Karpas-422 (cell line): ENCODE measurements around the gene APOM. TPM values are rescaled to one million over a fixed set of nuclear protein-coding genes. Genes with fewer than 3 reads are reported as not detected.

Source experiments
- DNase-seq: peaks from one replicate; pipeline ENCODE4 v3.0.0-alpha.2; 2015
- H2AFZ ChIP-seq: fragments of 200-600 bp; sonication (generic); 2 replicates; pipeline ENCODE4 v1.6.1; 2014; ENCODE audit warnings: antibody characterized with exemption, low read length, mixed read lengths
- H3K27ac ChIP-seq: fragments of 200-600 bp; sonication (generic); 2 replicates; pipeline ENCODE4 v1.5.1; 2014; ENCODE audit warnings: mild to moderate bottlenecking, low read length, moderate library complexity
- H3K27me3 ChIP-seq: fragments of 200-600 bp; sonication (generic); 2 replicates; pipeline ENCODE4 v1.6.1; 2014; ENCODE audit warnings: low read length, mixed read lengths
- H3K36me3 ChIP-seq: fragments of 200-600 bp; sonication (generic); 2 replicates; pipeline ENCODE4 v1.6.1; 2014; ENCODE audit warnings: low read length, mixed read lengths; ENCODE audit not compliant: insufficient read depth
- H3K4me1 ChIP-seq: fragments of 200-600 bp; sonication (generic); 2 replicates; pipeline ENCODE4 v1.6.1; 2014; ENCODE audit warnings: mild to moderate bottlenecking, low read length, mixed read lengths
- H3K4me2 ChIP-seq: fragments of 200-600 bp; sonication (generic); 2 replicates; pipeline ENCODE4 v1.6.1; 2014; ENCODE audit warnings: low read length, low read depth, mild to moderate bottlenecking; ENCODE audit not compliant: poor library complexity, severe bottlenecking
- H3K4me3 ChIP-seq: fragments of 200-600 bp; sonication (generic); 2 replicates; pipeline ENCODE4 v1.5.1; 2014; ENCODE audit warnings: mild to moderate bottlenecking, antibody characterized with exemption, low read length, mixed read lengths
- H3K79me2 ChIP-seq: fragments of 200-600 bp; sonication (generic); 2 replicates; pipeline ENCODE4 v1.6.1; 2014; ENCODE audit warnings: mild to moderate bottlenecking, low read length, mixed read lengths
- H3K9ac ChIP-seq: fragments of 200-600 bp; sonication (generic); 2 replicates; pipeline ENCODE4 v1.6.0; 2014; ENCODE audit warnings: low read length
- H3K9me2 ChIP-seq: fragments of 200-600 bp; sonication (generic), shearing (Covaris generic); replicated peaks from 2 replicates; pipeline ENCODE4 v1.6.0; 2014; ENCODE audit warnings: mild to moderate bottlenecking, low read length, moderate library complexity; ENCODE audit not compliant: insufficient read depth
- H3K9me3 ChIP-seq: fragments of 300-700, 200-600 bp; sonication (generic); 2 replicates; pipeline ENCODE4 v1.6.1; 2014; ENCODE audit warnings: low read length, mixed read lengths
- H4K20me1 ChIP-seq: fragments of 200-600 bp; sonication (generic); 2 replicates; pipeline ENCODE4 v1.6.1; 2014; ENCODE audit warnings: mild to moderate bottlenecking, antibody characterized with exemption, low read length, low read depth; ENCODE audit not compliant: insufficient read depth
- total RNA-seq: library from RNA; depleted of rRNA; stranded (reverse); fragments of >200 nt; shearing (Covaris generic); gene quantifications from 2 replicates; pipeline ENCODE4 v1.2.3, GENCODE V29; 2014; ENCODE audit warnings: low replicate concordance

Gene APOM
- total RNA-seq, 1 experiment from 2014 or later: 6.7 TPM

DNA sequence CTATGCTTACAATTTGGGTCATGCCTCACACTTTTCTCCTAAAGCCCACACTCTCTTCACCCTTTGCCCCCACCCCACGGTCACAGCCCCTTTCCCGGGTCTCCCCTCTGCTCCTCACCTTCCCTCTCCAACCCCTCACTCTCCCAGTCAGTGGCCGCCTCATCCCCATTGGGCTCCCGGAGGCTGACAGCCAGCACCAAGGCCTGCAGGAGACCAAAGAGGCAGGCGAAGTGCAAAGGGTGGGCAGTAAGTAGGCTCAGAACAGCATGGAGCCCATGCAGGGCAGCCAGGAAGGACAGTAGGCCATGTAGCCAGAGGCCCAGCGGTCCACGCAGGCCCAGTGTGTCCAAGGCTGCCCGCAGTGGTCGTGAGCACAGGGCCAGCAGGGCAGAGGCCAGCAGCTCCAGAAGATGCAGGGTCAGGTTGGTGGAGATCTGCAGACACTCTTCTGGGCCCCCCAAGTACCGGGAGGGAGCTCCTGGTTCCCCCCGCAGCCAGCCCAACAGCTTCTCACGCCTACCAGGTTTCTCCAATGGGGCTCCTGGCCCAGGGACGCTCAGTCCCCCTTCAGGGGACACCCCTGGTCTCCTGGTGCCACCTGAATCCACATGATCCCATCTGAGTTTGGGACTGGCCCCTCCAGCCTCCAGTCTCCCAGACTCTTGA, 3.4 kb downstream of the APOM start:
- Histone ChIP-seq H3K4me3 (peak overlapping the region; percentile 74), H3K79me2 (peaks cover 57% of the 10 kb centered on the region)

DNA sequence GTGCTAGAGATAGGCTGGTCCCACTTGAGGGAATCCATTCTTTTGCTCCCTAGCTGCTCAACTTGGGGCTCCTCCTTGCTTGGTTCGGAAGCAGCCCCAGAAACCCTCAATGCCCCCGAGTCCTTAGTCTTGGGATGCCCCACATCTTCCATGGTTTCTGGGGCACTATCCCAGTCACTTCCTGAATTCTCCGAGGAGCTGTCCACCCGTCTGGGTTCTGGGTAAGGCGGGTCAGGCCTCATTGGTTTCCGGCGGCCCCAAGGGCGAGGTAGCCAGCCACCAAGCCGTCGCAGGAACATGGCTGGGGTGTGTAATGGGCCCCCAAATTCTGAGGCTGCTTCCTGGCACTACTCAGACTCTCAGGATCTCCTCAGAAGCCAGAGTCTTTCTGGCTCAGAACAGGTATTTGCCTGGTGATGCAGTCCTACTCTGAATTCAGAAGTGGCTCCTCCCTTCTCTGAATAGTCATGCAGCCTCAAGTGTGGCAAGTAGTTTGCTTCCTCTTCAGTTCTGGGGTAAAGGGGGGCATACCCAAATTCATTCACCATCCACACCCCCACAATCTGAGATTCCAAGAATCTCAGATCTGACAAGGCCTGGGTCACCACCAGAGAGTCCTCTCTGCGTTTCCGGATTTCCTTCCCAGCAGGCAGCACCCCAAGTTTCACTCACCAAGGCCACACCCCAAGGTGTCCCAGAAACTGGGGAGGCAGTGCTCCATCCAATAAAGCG, 4.1 kb downstream of the APOM start:
- H4K20me1 ChIP-seq: no peaks in the 10 kb centered on the region
- no peak overlapping the region for H2AFZ ChIP-seq
- H3K4me2 ChIP-seq: peak overlapping the region; percentile 75
- no peaks in the 10 kb centered on the region for H3K9me2 ChIP-seq
- no peaks in the 10 kb centered on the region for H3K27me3 ChIP-seq
- peaks cover 45% of the 10 kb centered on the region for H3K4me1 ChIP-seq
- no peaks in the 10 kb centered on the region for H3K9me3 ChIP-seq
- peaks cover 59% of the 10 kb centered on the region for H3K79me2 ChIP-seq
- 0 out of 2 replicates have a peak, but pooled peaks cover 3% of the 10 kb centered on the region for H3K36me3 ChIP-seq
- peak overlapping the region; percentile 81 for H3K9ac ChIP-seq
- peak overlapping the region; percentile 73 for H3K27ac ChIP-seq
- peak overlapping the region; percentile 74 for H3K4me3 ChIP-seq
- DNase-seq: peak; percentile 81

More for the DNA sequence above, 3.4 kb downstream of the APOM start:
- H3K9me2 ChIP-seq: no peaks in the 10 kb centered on the region
- H3K36me3 ChIP-seq: 0 out of 2 replicates have a peak, but pooled peaks cover 3% of the 10 kb centered on the region
- peaks cover 42% of the 10 kb centered on the region for H3K4me1 ChIP-seq
- no peak for DNase-seq
- H3K4me2 ChIP-seq: peak overlapping the region; percentile 75
- H3K27me3 ChIP-seq: no peaks in the 10 kb centered on the region
- H3K27ac ChIP-seq: peak overlapping the region; percentile 73; the same call in 1 of the 2 replicates
- no peaks in the 10 kb centered on the region for H4K20me1 ChIP-seq
- no peak overlapping the region for H2AFZ ChIP-seq
- H3K9me3 ChIP-seq: no peaks in the 10 kb centered on the region
- peak overlapping the region; percentile 81 for H3K9ac ChIP-seq

DNA sequence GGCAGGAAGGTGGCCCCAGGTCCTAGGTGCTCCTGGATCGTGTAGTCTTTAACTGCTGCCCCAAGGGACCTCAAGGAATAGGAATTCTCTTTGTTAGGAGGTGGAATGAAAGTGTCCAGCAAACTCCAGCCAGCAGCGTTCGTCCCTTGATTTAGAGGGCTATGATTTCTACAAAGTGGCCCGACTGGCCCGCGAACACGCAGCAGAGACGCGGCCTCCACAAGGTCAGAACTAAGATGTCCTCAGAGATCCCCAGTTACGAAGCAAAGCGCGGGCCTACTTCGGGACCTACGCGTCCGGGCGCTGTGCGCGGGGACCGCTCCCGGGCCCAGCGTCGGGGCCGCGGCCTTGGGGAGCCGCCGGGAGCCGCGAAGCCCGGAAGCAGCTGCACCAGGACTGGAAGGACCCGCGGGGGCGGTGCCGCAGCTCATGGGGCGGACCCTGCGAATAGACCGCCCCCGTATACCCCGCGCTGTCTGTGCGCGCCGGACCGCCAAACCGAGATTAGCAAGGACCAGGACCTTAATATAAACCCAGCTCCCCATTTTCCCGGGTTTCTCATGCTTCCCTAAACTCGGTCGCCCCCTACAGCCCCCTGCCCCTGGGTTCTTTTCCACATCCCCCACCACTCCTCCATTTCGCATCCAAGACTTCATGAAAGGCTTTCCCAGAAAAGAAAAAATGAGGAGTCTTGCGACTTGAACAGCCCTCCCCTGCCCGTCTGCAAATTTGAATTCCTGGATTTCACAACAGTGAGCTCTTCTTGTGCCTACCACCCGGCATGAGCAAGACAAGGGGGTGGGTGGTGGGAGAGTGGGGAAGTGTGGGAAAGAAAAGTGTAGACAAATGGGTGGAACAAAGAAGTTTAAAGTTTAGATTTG, 4.9 kb downstream of the APOM start, which contains the start of gene C6orf47:
Gene C6orf47 (minus strand): TSS at position 398 of the 881 bp plus-strand sequence. CDS start 831 bp downstream, outside the sequence.
- H3K4me1 ChIP-seq: peaks cover 45% of the 10 kb centered on the region
- H3K4me3 ChIP-seq: peak within 1 kb of the TSS; percentile 74
- no peaks in the 10 kb centered on the region for H3K27me3 ChIP-seq
- H3K36me3 ChIP-seq: 0 out of 2 replicates have a peak, but pooled peaks cover 3% of the 10 kb centered on the region
- 0 out of 2 replicates have a peak within 1 kb of the TSS, but pooled peaks have one; percentile 27 for H2AFZ ChIP-seq
- H4K20me1 ChIP-seq: no peaks in the 10 kb centered on the region
- peak within 1 kb of the TSS; percentile 73 for H3K27ac ChIP-seq
- H3K9me3 ChIP-seq: no peaks in the 10 kb centered on the region
- no peaks in the 10 kb centered on the region for H3K9me2 ChIP-seq
- DNase-seq: peak; percentile 93
- peak within 1 kb of the TSS; percentile 75 for H3K4me2 ChIP-seq
- H3K79me2 ChIP-seq: peaks cover 55% of the 10 kb centered on the region
- H3K9ac ChIP-seq: peak within 1 kb of the TSS; percentile 81

- peak; percentile 45 for DNase-seq
Observed at GRCh38 chr6:31661262-31662123, 5.8 kb downstream of the APOM start.

DNA sequence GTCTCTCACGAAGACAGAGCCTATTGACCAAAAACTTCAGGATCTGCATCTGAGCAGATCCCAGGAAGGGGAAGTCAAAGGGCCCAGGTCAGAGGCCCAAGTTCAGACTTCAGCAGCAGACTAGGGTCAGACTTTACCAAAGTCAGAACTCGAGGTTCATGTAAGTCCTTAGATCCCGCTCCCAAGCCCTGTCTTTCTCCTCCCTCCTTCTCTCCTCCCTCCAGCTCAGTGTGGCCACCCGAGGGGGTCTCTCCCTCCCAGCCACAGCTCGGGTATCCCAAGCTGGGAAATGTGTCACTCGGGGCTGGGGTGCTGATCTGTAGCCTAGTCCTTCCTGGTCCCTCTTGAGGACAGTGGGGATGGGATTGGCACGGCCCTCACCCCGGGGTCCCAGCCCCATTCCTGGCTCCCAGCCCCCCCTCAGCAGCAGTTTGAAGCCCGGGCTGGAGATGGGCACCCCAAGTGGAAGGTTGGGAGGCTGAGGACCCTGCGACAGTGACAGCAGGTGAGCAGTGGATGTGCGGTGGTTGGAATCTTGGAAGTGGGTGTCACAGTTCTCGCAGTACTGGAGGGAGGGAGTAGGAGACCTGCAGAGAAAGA, 6.5 kb downstream of the APOM start:
- Histone ChIP-seq H3K36me3 (peaks cover 3% of the 10 kb centered on the region; the same call in 1 of the 2 replicates), H3K9ac (no peak overlapping the region), H2AFZ (no peak overlapping the region), H3K79me2 (peaks cover 62% of the 10 kb centered on the region), H3K9me3 (no peaks in the 10 kb centered on the region), H3K4me1 (peaks cover 53% of the 10 kb centered on the region), H3K4me2 (no peak overlapping the region), H4K20me1 (peaks cover 5% of the 10 kb centered on the region; the same call in 1 of the 2 replicates), H3K9me2 (no peaks in the 10 kb centered on the region), H3K27ac (no peak overlapping the region), H3K4me3 (no peak overlapping the region), H3K27me3 (no peaks in the 10 kb centered on the region)
- DNase-seq: no peak

More at GRCh38 chr6:31661262-31662123, 5.8 kb downstream of the APOM start:
- H3K4me2 ChIP-seq: peak overlapping the region; percentile 75
- peak overlapping the region; percentile 73; the same call in 1 of the 2 replicates for H3K27ac ChIP-seq
- H4K20me1 ChIP-seq: peaks cover 2% of the 10 kb centered on the region; the same call in 1 of the 2 replicates
- H3K79me2 ChIP-seq: peaks cover 56% of the 10 kb centered on the region
- H3K9me2 ChIP-seq: no peaks in the 10 kb centered on the region
- H3K9me3 ChIP-seq: no peaks in the 10 kb centered on the region
- no peak overlapping the region for H2AFZ ChIP-seq
- H3K9ac ChIP-seq: peak overlapping the region; percentile 81; the same call in 1 of the 2 replicates
- H3K36me3 ChIP-seq: 0 out of 2 replicates have a peak, but pooled peaks cover 3% of the 10 kb centered on the region
- peaks cover 46% of the 10 kb centered on the region for H3K4me1 ChIP-seq
- peak overlapping the region; percentile 74 for H3K4me3 ChIP-seq
- H3K27me3 ChIP-seq: no peaks in the 10 kb centered on the region

DNA sequence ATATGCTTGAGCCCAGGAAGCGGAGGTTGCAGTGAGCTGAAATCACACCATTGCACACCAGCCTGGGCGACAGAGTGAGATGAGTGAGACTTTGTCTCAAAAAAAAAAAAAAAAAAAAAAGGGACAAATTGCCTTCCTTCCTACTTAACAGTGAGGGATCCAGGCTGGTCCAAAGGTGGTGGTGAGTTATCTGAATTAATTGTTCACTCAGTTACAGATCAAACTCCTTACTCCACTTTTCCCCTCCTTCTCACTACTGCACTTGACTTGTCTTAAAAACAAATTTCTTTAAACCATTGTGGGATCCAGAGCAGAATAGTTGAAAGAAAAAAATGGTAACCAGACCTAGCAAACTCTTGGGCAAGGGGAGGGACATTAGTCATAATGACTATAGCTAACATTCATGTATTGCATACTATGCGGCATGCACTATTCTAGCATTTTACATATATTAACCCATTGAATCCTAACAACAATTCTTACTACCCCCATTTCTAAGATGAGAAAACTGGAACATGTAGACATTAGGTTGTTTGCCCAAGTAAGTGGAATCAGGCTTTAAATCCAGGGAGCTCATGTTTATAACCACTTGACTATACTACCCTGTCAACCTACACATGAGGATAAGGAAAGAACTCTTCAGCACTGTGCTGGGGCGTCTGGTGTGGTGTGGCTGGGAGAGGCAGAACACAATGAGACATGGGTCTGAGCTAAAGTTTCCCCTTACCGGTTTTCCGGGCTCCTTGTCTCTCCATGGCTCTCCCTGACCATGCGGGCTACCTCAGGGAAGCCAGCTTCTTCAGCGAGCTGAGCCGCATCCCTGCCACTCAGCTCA, 7.6 kb downstream of the APOM start:
- Histone ChIP-seq H3K9me2 (no peaks in the 10 kb centered on the region), H4K20me1 (peaks cover 8% of the 10 kb centered on the region; the same call in 1 of the 2 replicates), H3K36me3 (peaks cover 12% of the 10 kb centered on the region; the same call in 1 of the 2 replicates), H3K9ac (peak overlapping the region; percentile 90), H2AFZ (no peak overlapping the region), H3K9me3 (no peaks in the 10 kb centered on the region), H3K27ac (no peak overlapping the region; the same call in 1 of the 2 replicates), H3K4me2 (peak overlapping the region; percentile 89), H3K79me2 (peaks cover 62% of the 10 kb centered on the region), H3K4me1 (peaks cover 49% of the 10 kb centered on the region), H3K27me3 (no peaks in the 10 kb centered on the region), H3K4me3 (peak overlapping the region; percentile 91)
- DNase-seq: no peak
